H1 (cell line): ENCODE measurements around the gene INTS2. TPM values are rescaled to one million over a fixed set of nuclear protein-coding genes. Genes with fewer than 3 reads are reported as not detected.

Experiments used
- CTCF ChIA-PET: fragments of 300-600 bp; sonication (Branson Sonifier 250); formaldehyde crosslinking; loops from one replicate; lab custom pipeline; 2021; ENCODE audit not compliant: partially characterized antibody; lab: Charles Lee
- POLR2A ChIA-PET: fragments of 300-600 bp; sonication (Branson Sonifier 250); formaldehyde crosslinking; loops from one replicate; lab custom pipeline; 2021; ENCODE audit warnings: inconsistent platforms; ENCODE audit not compliant: partially characterized antibody; lab: Charles Lee
- DNase-seq, 2 experiments: peaks; one replicate each; pipeline versions ENCODE4 v3.0.0 to v3.0.0-alpha.2; 2010 to 2022; ENCODE audit warnings: low spot score in 2 of 2, low read depth in 1 of 2, mixed read lengths in 1 of 2
- FAIRE-seq: peaks from 2 replicates; lab custom pipeline; 2011; peaks lifted over from hg19 to GRCh38; lab: Jason Lieb, UNC
- H2AFZ ChIP-seq: 2 replicates; pipeline ENCODE4 v1.8.1; 2012; ENCODE audit warnings: low read length, inconsistent platforms
- H2AK5ac ChIP-seq: 2 replicates; pipeline ENCODE4 v1.6.1; 2013; ENCODE audit warnings: low read depth, low read length
- H2BK120ac ChIP-seq: replicated peaks from 2 replicates; pipeline ENCODE3; 2013; ENCODE audit warnings: low read depth, low read length, inconsistent platforms
- H2BK12ac ChIP-seq: 2 replicates; pipeline ENCODE4 v1.6.1; 2013; ENCODE audit warnings: low read depth, low read length
- H2BK15ac ChIP-seq: 2 replicates; pipeline ENCODE4 v1.6.1; 2013; ENCODE audit warnings: low read length
- H2BK20ac ChIP-seq: 2 replicates; pipeline ENCODE4 v1.6.1; 2013; ENCODE audit warnings: low read length
- H2BK5ac ChIP-seq: 2 replicates; pipeline ENCODE4 v1.6.1; 2013; ENCODE audit warnings: low read depth, low read length
- H3K14ac ChIP-seq: 2 replicates; pipeline ENCODE4 v1.6.1; 2013; ENCODE audit warnings: inconsistent platforms; ENCODE audit not compliant: insufficient read length
- H3K18ac ChIP-seq: 2 replicates; pipeline ENCODE4 v1.6.1; 2013; ENCODE audit warnings: low read length; ENCODE audit errors: extremely low read depth
- H3K23ac ChIP-seq: 2 replicates; pipeline ENCODE4 v1.6.1; 2013; ENCODE audit warnings: inconsistent platforms; ENCODE audit not compliant: insufficient read length
- H3K23me2 ChIP-seq: 2 replicates; pipeline ENCODE4 v1.6.1; 2013; ENCODE audit warnings: low read depth, low read length
- H3K27ac ChIP-seq: 2 replicates; pipeline ENCODE4 v1.6.1; 2011; ENCODE audit warnings: low read depth, low read length, inconsistent platforms
- H3K27me3 ChIP-seq, 4 experiments: replicated peaks in 1 of 4; 1 replicate in 1 of 4; 2 replicates in 3 of 4; pipeline versions ENCODE4 v1.6.1 to v1.8.1; 2011 to 2013; ENCODE audit warnings: low read length in 3 of 4, mild to moderate bottlenecking in 3 of 4, inconsistent platforms in 2 of 4, mixed read lengths in 2 of 4, moderate library complexity in 1 of 4; ENCODE audit not compliant: control insufficient read depth in 3 of 4, insufficient read depth in 3 of 4; ENCODE audit errors: extremely low read depth in 1 of 4
- H3K36me3 ChIP-seq, 4 experiments: 2 replicates each; pipeline versions ENCODE4 v1.6.1 to v1.8.1; 2011 to 2013; ENCODE audit warnings: mild to moderate bottlenecking in 4 of 4, low read length in 3 of 4, moderate library complexity in 2 of 4, control low read depth in 1 of 4, inconsistent platforms in 1 of 4; ENCODE audit not compliant: insufficient read depth in 4 of 4, control insufficient read depth in 2 of 4
- H3K4ac ChIP-seq: replicated peaks from 2 replicates; pipeline ENCODE3; 2013; ENCODE audit warnings: low read length, low read depth, mixed read lengths, inconsistent platforms; ENCODE audit not compliant: insufficient read length
- H3K4me1 ChIP-seq, 4 experiments: replicated peaks in 1 of 4; 1 replicate in 1 of 4; 2 replicates in 3 of 4; pipeline versions ENCODE4 v1.6.1 to v1.8.1; 2011 to 2013; ENCODE audit warnings: low read length in 3 of 4, inconsistent platforms in 2 of 4, mixed read lengths in 1 of 4; ENCODE audit not compliant: insufficient read depth in 4 of 4, control insufficient read depth in 3 of 4
- H3K4me2 ChIP-seq, 2 experiments: 2 replicates each; pipeline versions ENCODE4 v1.6.1 to v1.8.1; 2011 to 2013; ENCODE audit warnings: low read depth in 2 of 2, low read length in 2 of 2, control low read depth in 1 of 2, inconsistent platforms in 1 of 2, mild to moderate bottlenecking in 1 of 2; ENCODE audit not compliant: insufficient read depth in 1 of 2
- H3K4me3 ChIP-seq, 4 experiments: fragments of 200-600, 300-600 bp in 1 of 4; sonication (generic), shearing (Covaris generic), sonication (Bioruptor Twin) in 1 of 4; 2 replicates each; pipeline versions ENCODE4 v1.5.1 to v1.8.1; 2011 to 2016; ENCODE audit warnings: low read length in 4 of 4, low read depth in 3 of 4, control low read depth in 2 of 4, inconsistent platforms in 2 of 4, mild to moderate bottlenecking in 2 of 4, mixed read lengths in 1 of 4, moderate library complexity in 1 of 4; ENCODE audit not compliant: insufficient read depth in 2 of 4; ENCODE audit errors: extremely low read depth in 1 of 4
- H3K56ac ChIP-seq: replicated peaks from 2 replicates; pipeline ENCODE3; 2013; ENCODE audit warnings: low read depth, mild to moderate bottlenecking, mixed read lengths, low read length, inconsistent platforms; ENCODE audit not compliant: insufficient read length
- H3K79me1 ChIP-seq: 2 replicates; pipeline ENCODE4 v1.6.1; 2013; ENCODE audit warnings: low read depth, low read length, control low read depth
- H3K79me2 ChIP-seq, 2 experiments: 2 replicates each; pipeline versions ENCODE4 v1.6.1 to v1.8.1; 2012 to 2013; ENCODE audit warnings: low read length in 2 of 2, mild to moderate bottlenecking in 2 of 2, inconsistent platforms in 1 of 2; ENCODE audit not compliant: insufficient read depth in 2 of 2, control insufficient read depth in 1 of 2
- H3K9ac ChIP-seq, 4 experiments: replicated peaks in 1 of 4; 1 replicate in 1 of 4; 2 replicates in 3 of 4; pipeline versions ENCODE4 v1.6.1 to v1.8.1; 2011 to 2013; ENCODE audit warnings: low read depth in 3 of 4, low read length in 3 of 4, control low read depth in 2 of 4, mild to moderate bottlenecking in 2 of 4, moderate library complexity in 2 of 4, inconsistent platforms in 1 of 4; ENCODE audit errors: extremely low read depth in 1 of 4
- H3K9me3 ChIP-seq, 2 experiments: 2 replicates each; pipeline versions ENCODE4 v1.6.1 to v1.8.1; 2012 to 2013; ENCODE audit warnings: mild to moderate bottlenecking in 2 of 2, moderate library complexity in 2 of 2, control low read depth in 1 of 2, inconsistent platforms in 1 of 2, low read depth in 1 of 2, low read length in 1 of 2, mixed read lengths in 1 of 2; ENCODE audit not compliant: insufficient read depth in 2 of 2
- H4K20me1 ChIP-seq, 2 experiments: replicated peaks in 1 of 2; 2 replicates each; pipeline versions ENCODE3 to v1.8.1; 2011 to 2013; ENCODE audit warnings: inconsistent platforms in 2 of 2, low read length in 2 of 2, mild to moderate bottlenecking in 1 of 2; ENCODE audit not compliant: insufficient read depth in 2 of 2, control insufficient read depth in 1 of 2
- H4K5ac ChIP-seq: 2 replicates; pipeline ENCODE4 v1.6.1; 2013; ENCODE audit warnings: low read length, low read depth, mixed read lengths, inconsistent platforms; ENCODE audit not compliant: insufficient read length
- H4K8ac ChIP-seq: 2 replicates; pipeline ENCODE4 v1.8.0; 2013; ENCODE audit warnings: mild to moderate bottlenecking, moderate library complexity, low read length, inconsistent platforms; ENCODE audit not compliant: insufficient read depth; ENCODE audit errors: extremely low read depth
- H4K91ac ChIP-seq: replicated peaks from 2 replicates; pipeline ENCODE3; 2013; ENCODE audit warnings: low read length, mixed read lengths, inconsistent platforms; ENCODE audit not compliant: insufficient read length
- ASH2L ChIP-seq: fragments of 200-600, 300-600 bp; sonication (generic); IDR thresholded peaks from one replicate; pipeline ENCODE4 v1.7.1; 2017; ENCODE audit warnings: low read length
- FOSL1 ChIP-seq: IDR thresholded peaks from 2 replicates; pipeline ENCODE4 v1.6.1; 2011; ENCODE audit warnings: mild to moderate bottlenecking, low read depth, low read length, moderate library complexity; ENCODE audit not compliant: insufficient read depth
- GTF2F1 ChIP-seq: IDR thresholded peaks from 2 replicates; pipeline ENCODE4 v1.6.1; 2012; ENCODE audit warnings: low read depth, low read length, improper control_type of control experiment, borderline replicate concordance
- HDAC6 ChIP-seq: IDR thresholded peaks from one replicate; pipeline ENCODE4 v1.7.1; 2012; ENCODE audit warnings: low read depth, mild to moderate bottlenecking, inconsistent platforms, low read length, moderate library complexity
- JUN ChIP-seq: IDR thresholded peaks from 2 replicates; pipeline ENCODE4 v1.6.1; 2011; ENCODE audit warnings: low read depth, mild to moderate bottlenecking, improper control_type of control experiment, low read length
- SIRT6 ChIP-seq: IDR thresholded peaks from one replicate; pipeline ENCODE4 v1.7.1; 2012; ENCODE audit warnings: low read length, inconsistent platforms
- SP2 ChIP-seq: IDR thresholded peaks from 2 replicates; pipeline ENCODE4 v1.6.1; 2012; ENCODE audit warnings: mild to moderate bottlenecking, low read length, inconsistent platforms
- USF2 ChIP-seq: IDR thresholded peaks from 2 replicates; pipeline ENCODE4 v1.6.1; 2011; ENCODE audit warnings: low read length, improper control_type of control experiment
- WGBS, 2 experiments: shearing (Covaris generic) in 1 of 2; methylation state at CpG; one replicate each; pipeline versions ENCODE4 v1.1.6 to v1.1.7; 2013 to 2015; ENCODE audit warnings: low lambda C conversion rate in 2 of 2, mixed read lengths in 2 of 2, inconsistent platforms in 1 of 2, low coverage in 1 of 2, missing lambda C conversion rate in 1 of 2; ENCODE audit not compliant: insufficient replicate concordance in 2 of 2, insufficient coverage in 1 of 2, insufficient read length in 1 of 2; ENCODE audit errors: extremely low coverage in 1 of 2, missing lambda C conversion rate in 1 of 2; 5-methylcytosine and 5-hydroxymethylcytosine counted together
- polyA plus RNA-seq, 7 experiments: library from polyadenylated mRNA; depleted of rRNA in 3 of 7; stranded (reverse) in 5 of 7; unstranded in 2 of 7; fragments of >200 nt in 5 of 7; fragments of 200-250 nt in 2 of 7; gene quantifications; 1 replicate in 5 of 7; 2 replicates in 1 of 7; 4 replicates in 1 of 7; pipeline versions ENCODE4 v1.2.1 to v1.2.3, GENCODE V29; 2011 to 2013; ENCODE audit warnings: missing spikeins in 2 of 7, mixed read lengths in 2 of 7
- total RNA-seq: library from RNA; stranded (reverse); fragmentation: NEBNext Ultra II Directional; extraction: Animal tissue kit (Norgen Biotek cat#: 25700); gene quantifications from 2 replicates; pipeline ENCODE4 v1.2.1, GENCODE V29; 2021

Gene INTS2
- total and polyA plus RNA-seq, 2 of the 8 experiments (the other 6 are each of a cell fraction or from before 2014, with no cell fraction given) = 9.4 to 21.8 TPM

DNA sequence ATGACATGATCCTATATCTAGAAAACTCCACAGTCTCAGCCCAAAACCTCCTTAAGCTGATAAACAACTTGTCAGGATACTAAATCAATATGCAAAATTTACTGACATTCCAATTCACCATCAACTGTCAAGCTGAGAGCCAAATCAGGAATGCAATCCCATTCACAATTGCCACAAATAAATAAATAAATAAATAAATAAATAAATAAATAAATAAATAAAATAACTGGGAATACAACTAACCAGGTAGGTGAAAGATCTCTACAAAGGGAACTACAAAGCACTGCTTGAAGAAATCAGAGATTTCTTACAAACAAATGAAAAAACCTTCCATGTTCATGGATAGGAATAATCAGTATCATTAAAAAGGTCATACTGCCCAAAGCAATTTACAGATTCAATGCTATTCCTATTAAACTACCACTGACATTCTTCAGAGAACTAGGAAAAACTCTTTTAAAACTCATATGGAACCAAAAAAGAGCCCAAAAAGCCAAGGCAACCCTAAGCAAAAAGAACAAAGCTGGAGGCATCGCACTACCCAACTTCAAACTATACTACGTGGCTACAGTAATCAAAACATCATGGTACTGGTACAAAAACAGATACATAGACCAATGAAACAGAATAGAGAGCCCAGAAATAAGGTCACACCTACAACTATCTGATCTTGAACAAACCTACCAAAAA, 102.2 kb downstream of the INTS2 start:
- no peak overlapping the region for H2BK20ac ChIP-seq
- H3K18ac ChIP-seq = no peak overlapping the region
- no peak overlapping the region for H2BK5ac ChIP-seq
- H3K36me3 ChIP-seq = peaks cover 0 to 19% (median 9%) of the 10 kb centered on the region in 4 experiments; a peak in 5 of 8 replicates
- no peak overlapping the region for H3K27ac ChIP-seq
- 0 out of 4 replicates have a peak, but pooled peaks cover 0 to 3% of the 10 kb centered on the region in 2 experiments for H3K79me2 ChIP-seq
- no peak overlapping the region for H3K4me3 ChIP-seq
- DNase-seq = no peak
- H3K4me1 ChIP-seq = no peaks in the 10 kb centered on the region
- 97% methylated on average over 2 of the region's 2 CpGs; no CpG with 5 or more reads in 1 of the 2 experiments for WGBS, 2 experiments
- no peak overlapping the region for H3K9ac ChIP-seq
- no peak overlapping the region for H4K8ac ChIP-seq
- ChIA-PET POLR2A (no interaction called here), CTCF (no interaction called here)
- no peak overlapping the region for H2AFZ ChIP-seq
- no peak overlapping the region for H4K91ac ChIP-seq
- H2BK12ac ChIP-seq = no peak overlapping the region
- no peak overlapping the region for H3K14ac ChIP-seq
- H3K79me1 ChIP-seq = no peaks in the 10 kb centered on the region
- H2BK15ac ChIP-seq = no peak overlapping the region
- TF ChIP-seq ASH2L (no peak), SIRT6 (no peak), SP2 (no peak), JUN (no peak), FOSL1 (no peak), GTF2F1 (no peak), USF2 (no peak), HDAC6 (no peak)
- no peak for FAIRE-seq
- no peak overlapping the region for H3K56ac ChIP-seq
- no peak overlapping the region for H3K4me2 ChIP-seq
- no peak overlapping the region for H3K23ac ChIP-seq
- H2BK120ac ChIP-seq = no peak overlapping the region
- H2AK5ac ChIP-seq = no peak overlapping the region
- no peaks in the 10 kb centered on the region for H4K20me1 ChIP-seq
- H3K9me3 ChIP-seq = peaks cover 0 to 7% of the 10 kb centered on the region in 2 experiments; a peak in 1 of 4 replicates
- no peak overlapping the region for H3K4ac ChIP-seq
- no peaks in the 10 kb centered on the region for H3K27me3 ChIP-seq
- no peak overlapping the region for H4K5ac ChIP-seq
- H3K23me2 ChIP-seq = no peaks in the 10 kb centered on the region; the same call in 1 of the 2 replicates
